Left lung (tissue), 10 donors: ENCODE results near the gene RNF25. TPM values are rescaled to one million over a fixed set of nuclear protein-coding genes. Genes with fewer than 3 reads are reported as not detected.

Experiments used
- ATAC-seq: fragments of 200-7000 bp; cut with Tn5 transposase; one replicate; pipeline ENCODE4 v1.9.1; 2020; ENCODE audit warnings: moderate library complexity
- DNase-seq, 4 donors: peaks; one replicate each; pipeline ENCODE4 v3.0.0-alpha.2; 2013 to 2020
- H3K27ac ChIP-seq, 2 donors: fragments of 200-600 bp; sonication (generic) in 1 of 2; one replicate each; pipeline versions ENCODE4 v1.5.0 to v1.8.0; 2020 to 2021
- H3K27me3 ChIP-seq, 2 donors: fragments of 200-600 bp; sonication (generic) in 1 of 2; one replicate each; pipeline versions ENCODE4 v1.5.0 to v1.8.0; 2020 to 2021
- H3K36me3 ChIP-seq, 2 donors: fragments of 200-600 bp; sonication (generic) in 1 of 2; one replicate each; pipeline versions ENCODE4 v1.5.0 to v1.8.0; 2020 to 2021
- H3K4me1 ChIP-seq, 2 donors: fragments of 200-600 bp; one replicate each; pipeline ENCODE4 v1.8.0; 2021
- H3K4me3 ChIP-seq, 2 donors: fragments of 200-600 bp; sonication (generic) in 1 of 2; one replicate each; pipeline versions ENCODE4 v1.5.0 to v1.8.0; 2020 to 2021; ENCODE audit warnings: mild to moderate bottlenecking in 1 of 2
- H3K9me3 ChIP-seq, 2 donors: fragments of 200-600 bp; sonication (generic) in 1 of 2; one replicate each; pipeline versions ENCODE4 v1.5.0 to v1.8.0; 2020 to 2021
- CTCF ChIP-seq, 2 donors: fragments of 200-600 bp; sonication (generic) in 1 of 2; IDR thresholded peaks; one replicate each; pipeline versions ENCODE4 v1.5.0 to v1.8.0; 2021; ENCODE audit warnings: antibody characterized with exemption in 2 of 2
- intact Hi-C, 2 donors: fragments of 100-400 bp; cut with DNase I; formaldehyde crosslinking; loops; one replicate each; pipeline versions ENCODE4 v1.11.2 to v1.14.2; 2022
- polyA plus RNA-seq, 6 donors: library from polyadenylated mRNA; unstranded; fragments of 120-200 nt; gene quantifications; one replicate each; pipeline ENCODE4 v1.2.1, GENCODE V29; 2013; ENCODE audit not compliant: insufficient read length in 6 of 6
- total RNA-seq, 2 donors: library from RNA; stranded (reverse); fragmentation: NEBNext Ultra II Directional; extraction: Animal tissue kit (Norgen Biotek cat#: 25700); gene quantifications; one replicate each; pipeline ENCODE4 v1.2.1, GENCODE V29; 2021
- donor health status: DM: no; HTN: yes; CAD: no.
- donor health status: DM: no; HTN: no; CAD: no.

The RNF25 gene
- total and polyA plus RNA-seq, 8 donors: 15.5 to 40.8 (median 37.8) TPM

- Histone ChIP-seq H3K27me3 (no peaks in the 10 kb centered on the region), H3K9me3 (no peaks in the 10 kb centered on the region), H3K4me3 (no peak overlapping the region), H3K27ac (no peak overlapping the region), H3K4me1 (peaks cover 6 to 9% of the 10 kb centered on the region in 2 donors), H3K36me3 (peaks cover 7 to 76% of the 10 kb centered on the region in 2 donors)
- DNase-seq (no peak), ATAC-seq (no peak)
- no peak for TF ChIP-seq CTCF (IDR thresholded peaks at IDR 0.05)
- intact Hi-C loops: no loop called here
Measured at GRCh38 chr2:218663901-218664300, 7.9 kb downstream of the RNF25 start.

- Histone ChIP-seq H3K27ac (no peak overlapping the region), H3K27me3 (no peaks in the 10 kb centered on the region), H3K4me3 (no peak overlapping the region), H3K4me1 (peaks cover 12 to 19% of the 10 kb centered on the region in 2 donors), H3K9me3 (no peaks in the 10 kb centered on the region), H3K36me3 (peaks cover 7 to 65% of the 10 kb centered on the region in 2 donors)
- DNase-seq: no peak
- no peak for ATAC-seq
- intact Hi-C loops: no loop called here
- no peak for TF ChIP-seq CTCF (IDR thresholded peaks at IDR 0.05)
Measured at GRCh38 chr2:218662827-218663226, 9.0 kb downstream of the RNF25 start.

- intact Hi-C loops: no loop called here
- Histone ChIP-seq H3K9me3 (no peaks in the 10 kb centered on the region), H3K4me1 (peaks cover 12 to 22% of the 10 kb centered on the region in 2 donors), H3K27me3 (no peaks in the 10 kb centered on the region), H3K36me3 (peaks cover 7 to 61% of the 10 kb centered on the region in 2 donors), H3K27ac (no peak overlapping the region), H3K4me3 (no peak overlapping the region)
- TF ChIP-seq CTCF (IDR thresholded peaks at IDR 0.05): no peak
- no peak for ATAC-seq
- no peak for DNase-seq
Measured at GRCh38 chr2:218662377-218662776, 9.4 kb downstream of the RNF25 start.

- Histone ChIP-seq H3K27me3 (no peaks in the 10 kb centered on the region), H3K9me3 (no peaks in the 10 kb centered on the region), H3K27ac (peak overlapping the region in 1 of 2 donors; percentile 71), H3K4me1 (peaks cover 12 to 22% of the 10 kb centered on the region in 2 donors), H3K36me3 (peaks cover 5 to 59% of the 10 kb centered on the region in 2 donors), H3K4me3 (peak overlapping the region; percentile 84 to 86)
- DNase-seq (no peak), ATAC-seq (no peak)
- intact Hi-C loops: no loop called here
- no peak for TF ChIP-seq CTCF (IDR thresholded peaks at IDR 0.05)
Measured at GRCh38 chr2:218659988-218660358, 11.8 kb downstream of the RNF25 start.

GRCh38 chr2:218659258-218659987, 12.4 kb downstream of the RNF25 start, which contains the start of the genes BCS1L and ZNF142:
Gene BCS1L, plus strand, starts transcription at chr2:218659683. Its CDS starts 1,305 bp downstream, at chr2:218660988.
Gene ZNF142, minus strand, starts transcription at chr2:218659623. Its CDS starts 3,194 bp downstream, at chr2:218656429.
- Histone ChIP-seq H3K27ac (peak within 1 kb of the TSS; percentile 50 to 71), H3K4me3 (peak within 1 kb of the TSS; percentile 84 to 86), H3K36me3 (peaks cover 0 to 59% of the 10 kb centered on the region in 2 donors), H3K4me1 (peaks cover 12 to 22% of the 10 kb centered on the region in 2 donors), H3K9me3 (no peaks in the 10 kb centered on the region), H3K27me3 (no peaks in the 10 kb centered on the region)
- no peak for TF ChIP-seq CTCF (IDR thresholded peaks at IDR 0.05)
- DNase-seq (peak; percentile 81 to 98 (median 92)), ATAC-seq (peak; percentile 98)
- intact Hi-C loops: no loop called here
